SK-N-SH (cell line): Measurements from ENCODE around the gene SLITRK2.

ENCODE experiments used
- CTCF ChIP-seq: fragments of 200-600 bp; sonication (generic); IDR thresholded peaks from 2 replicates; pipeline ENCODE4 v1.6.1; 2017; ENCODE audit warnings: antibody characterized with exemption, mild to moderate bottlenecking, moderate library complexity
- EZH2phosphoT487 ChIP-seq: fragments of 200-600 bp; sonication (generic); IDR thresholded peaks from 2 replicates; pipeline ENCODE4 v1.6.1; 2017; ENCODE audit warnings: low read depth, mixed run types, mild to moderate bottlenecking, antibody characterized with exemption, moderate library complexity, borderline replicate concordance
- TF ChIP-seq, protein P1 (sequence below): IDR thresholded peaks from 2 replicates; pipeline ENCODE4 v1.4.0; 2012; ENCODE audit warnings: low read depth

DNA sequence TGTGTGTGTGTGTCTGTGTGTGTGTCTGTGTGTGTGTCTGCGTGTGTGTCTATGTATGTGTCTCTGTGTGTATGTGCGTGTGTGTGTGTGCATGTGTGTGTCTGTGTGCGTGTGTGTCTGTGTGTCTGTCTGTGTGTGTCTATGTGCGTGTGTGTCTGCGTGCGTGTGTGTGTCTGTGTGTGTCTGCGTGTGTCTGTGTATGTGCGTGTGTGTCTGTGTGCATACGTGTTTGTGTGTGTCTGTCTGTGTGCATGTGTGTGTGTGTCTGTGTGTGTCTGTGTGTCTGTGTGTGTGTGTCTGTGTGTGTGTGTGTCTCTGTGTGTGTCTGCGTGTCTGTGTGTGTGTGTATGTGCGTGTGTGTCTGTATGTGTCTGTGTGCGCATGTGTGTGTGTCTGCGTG lies 35.6 kb downstream of the SLITRK2 start:
- TF ChIP-seq CTCF (no peak), EZH2phosphoT487 (no peak)
- TF ChIP-seq, protein P1, sequence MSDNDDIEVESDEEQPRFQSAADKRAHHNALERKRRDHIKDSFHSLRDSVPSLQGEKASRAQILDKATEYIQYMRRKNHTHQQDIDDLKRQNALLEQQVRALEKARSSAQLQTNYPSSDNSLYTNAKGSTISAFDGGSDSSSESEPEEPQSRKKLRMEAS = no peak
